Measurements from ENCODE around the gene CDNF.
"Not testable (repeated sequence)": the region's sequence is repeated elsewhere in the genome, so short reads cannot be mapped to it uniquely, and the experiment has no call there.

DNA sequence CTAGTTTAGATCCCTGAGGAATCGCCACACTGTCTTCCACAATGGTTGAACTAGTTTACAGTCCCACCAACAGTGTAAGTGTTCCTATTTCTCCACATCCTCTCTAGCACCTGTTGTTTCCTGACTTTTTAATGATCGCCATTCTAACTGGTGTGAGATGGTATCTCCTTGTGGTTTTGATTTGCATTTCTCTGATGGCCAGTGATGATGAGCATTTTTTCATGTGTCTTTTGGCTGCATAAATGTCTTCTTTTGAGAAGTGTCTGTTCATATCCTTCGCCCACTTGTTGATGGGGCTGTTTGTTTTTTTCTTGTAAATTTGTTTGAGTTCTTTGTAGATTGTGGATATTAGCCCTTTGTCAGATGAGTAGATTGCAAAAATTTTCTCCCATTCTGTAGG lies 27.0 kb upstream of the CDNF start:
- TF ChIP-seq, protein P1, sequence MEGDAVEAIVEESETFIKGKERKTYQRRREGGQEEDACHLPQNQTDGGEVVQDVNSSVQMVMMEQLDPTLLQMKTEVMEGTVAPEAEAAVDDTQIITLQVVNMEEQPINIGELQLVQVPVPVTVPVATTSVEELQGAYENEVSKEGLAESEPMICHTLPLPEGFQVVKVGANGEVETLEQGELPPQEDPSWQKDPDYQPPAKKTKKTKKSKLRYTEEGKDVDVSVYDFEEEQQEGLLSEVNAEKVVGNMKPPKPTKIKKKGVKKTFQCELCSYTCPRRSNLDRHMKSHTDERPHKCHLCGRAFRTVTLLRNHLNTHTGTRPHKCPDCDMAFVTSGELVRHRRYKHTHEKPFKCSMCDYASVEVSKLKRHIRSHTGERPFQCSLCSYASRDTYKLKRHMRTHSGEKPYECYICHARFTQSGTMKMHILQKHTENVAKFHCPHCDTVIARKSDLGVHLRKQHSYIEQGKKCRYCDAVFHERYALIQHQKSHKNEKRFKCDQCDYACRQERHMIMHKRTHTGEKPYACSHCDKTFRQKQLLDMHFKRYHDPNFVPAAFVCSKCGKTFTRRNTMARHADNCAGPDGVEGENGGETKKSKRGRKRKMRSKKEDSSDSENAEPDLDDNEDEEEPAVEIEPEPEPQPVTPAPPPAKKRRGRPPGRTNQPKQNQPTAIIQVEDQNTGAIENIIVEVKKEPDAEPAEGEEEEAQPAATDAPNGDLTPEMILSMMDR (conservative IDR thresholded peaks at IDR 0.05; ENCODE audit: low read depth, low read length), result not testable (repeated sequence)
- not testable (repeated sequence) for TF ChIP-seq EZH2 (IDR thresholded peaks at IDR 0.05; ENCODE audit: low read length, unreplicated experiment)

Measured in PC-3 (cell line).